HepG2 (cell line): ENCODE results near the gene FBXO24. TPM values are rescaled to one million over a fixed set of nuclear protein-coding genes. Genes with fewer than 3 reads are reported as not detected.
A peak's percentile ranks its signal among the peaks of the same experiment; 100 is the strongest.

Source experiments
- ADNP ChIP-seq: sonication (generic); formaldehyde crosslinking; IDR thresholded peaks from 2 replicates; pipeline ENCODE4 v1.4.0; 2020; ENCODE audit warnings: missing genetic modification reagents
- ATF6 ChIP-seq: sonication (generic); formaldehyde crosslinking; conservative IDR thresholded peaks from 2 replicates; pipeline ENCODE4 v1.4.0; 2020; ENCODE audit warnings: missing genetic modification reagents
- E2F1 ChIP-seq: sonication (generic); formaldehyde crosslinking; IDR thresholded peaks from 2 replicates; pipeline ENCODE4 v1.5.0; 2020; ENCODE audit warnings: missing genetic modification reagents
- GMEB2 ChIP-seq: IDR thresholded peaks from 2 replicates; pipeline ENCODE4 v1.6.1; 2016; ENCODE audit warnings: missing biosample characterization, missing genetic modification reagents, low read depth
- GTF3A ChIP-seq: sonication (generic); formaldehyde crosslinking; conservative IDR thresholded peaks from 2 replicates; pipeline ENCODE4 v1.4.0; 2020; ENCODE audit warnings: mild to moderate bottlenecking, missing genetic modification reagents
- HOXA9 ChIP-seq: sonication (generic); formaldehyde crosslinking; IDR thresholded peaks from 2 replicates; pipeline ENCODE4 v1.8.1; 2022; ENCODE audit warnings: missing genetic modification reagents, mild to moderate bottlenecking, moderate library complexity, borderline replicate concordance
- IRF1 ChIP-seq: sonication (generic); formaldehyde crosslinking; IDR thresholded peaks from 2 replicates; pipeline ENCODE4 v1.4.0; 2020; ENCODE audit warnings: low read depth, mild to moderate bottlenecking, missing genetic modification reagents
- IRF9 ChIP-seq: sonication (generic); formaldehyde crosslinking; IDR thresholded peaks from 2 replicates; pipeline ENCODE4 v1.8.0; 2022; ENCODE audit warnings: missing genetic modification reagents, mild to moderate bottlenecking, borderline replicate concordance
- RAD51 ChIP-seq: fragments of 450-650 bp; IDR thresholded peaks from 2 replicates; pipeline ENCODE4 v1.6.1; 2016; ENCODE audit warnings: borderline replicate concordance
- TEAD2 ChIP-seq: sonication (generic); formaldehyde crosslinking; IDR thresholded peaks from 2 replicates; pipeline ENCODE4 v1.9.0; 2021; ENCODE audit warnings: missing genetic modification reagents
- THAP7 ChIP-seq: sonication (generic); formaldehyde crosslinking; IDR thresholded peaks from 2 replicates; pipeline ENCODE4 v1.8.1; 2023; ENCODE audit warnings: mild to moderate bottlenecking, missing genetic modification reagents
- ZBTB38 ChIP-seq: sonication (generic); formaldehyde crosslinking; IDR thresholded peaks from 2 replicates; pipeline ENCODE4 v1.5.1; 2020; ENCODE audit warnings: mild to moderate bottlenecking, missing genetic modification reagents
- ZNF629 ChIP-seq: sonication (generic); formaldehyde crosslinking; conservative IDR thresholded peaks from 2 replicates; pipeline ENCODE4 v1.5.0; 2020; ENCODE audit warnings: missing genetic modification reagents
- ZNF710 ChIP-seq: sonication (generic); formaldehyde crosslinking; IDR thresholded peaks from 2 replicates; pipeline ENCODE4 v1.5.0; 2020; ENCODE audit warnings: mild to moderate bottlenecking, missing genetic modification reagents, borderline replicate concordance
- ZNF766 ChIP-seq: sonication (generic); formaldehyde crosslinking; IDR thresholded peaks from 2 replicates; pipeline ENCODE4 v1.5.0; 2020; ENCODE audit warnings: missing genetic modification reagents, borderline replicate concordance
- ZNF776 ChIP-seq: sonication (generic); formaldehyde crosslinking; IDR thresholded peaks from 2 replicates; pipeline ENCODE4 v1.4.0; 2020; ENCODE audit warnings: mild to moderate bottlenecking, missing genetic modification reagents
- ZZZ3 ChIP-seq: sonication (generic); formaldehyde crosslinking; IDR thresholded peaks from 2 replicates; pipeline ENCODE4 v1.4.0; 2020; ENCODE audit warnings: missing genetic modification reagents, mild to moderate bottlenecking, borderline replicate concordance
- polyA plus RNA-seq, 8 experiments: library from polyadenylated mRNA; depleted of rRNA in 3 of 8; stranded (reverse) in 7 of 8; unstranded in 1 of 8; fragments of >200 nt; fragmentation: Illumina TruSeq in 4 of 8; extraction: Trizol in 4 of 8; gene quantifications; 2 replicates each; pipeline versions ENCODE4 v1.2.1 to v1.2.3, GENCODE V29; 2011 to 2016; ENCODE audit warnings: low read depth in 4 of 8, missing spikeins in 1 of 8, mixed read lengths in 1 of 8; ENCODE audit not compliant: insufficient read depth in 1 of 8
- total RNA-seq, 5 experiments: library from RNA; depleted of rRNA; stranded (reverse); fragments of >200 nt; fragmentation: Illumina TruSeq; extraction: Trizol; gene quantifications; 2 replicates each; pipeline ENCODE4 v1.2.3, GENCODE V29; 2016; ENCODE audit warnings: low read depth in 1 of 5

The FBXO24 gene
- total and polyA plus RNA-seq, 2 of the 13 experiments (the other 11 are each of a cell fraction or from before 2014, with no cell fraction given) = 0.20 to 0.55 TPM

GRCh38 chr7:100568176-100568895 is 17.8 kb upstream of the FBXO24 start (continued):
- peak; percentile 27; the same call in 1 of the 2 replicates for TF ChIP-seq ZNF710 (CRISPR knock-in tag)
- no peak for TF ChIP-seq TEAD2
- no peak; the same call in 1 of the 2 replicates for TF ChIP-seq ATF6 (CRISPR knock-in tag)
- TF ChIP-seq IRF1 (CRISPR knock-in tag) = no peak
- peak; percentile 59; the same call in 1 of the 2 replicates for TF ChIP-seq ZNF766 (CRISPR knock-in tag)
- TF ChIP-seq ADNP (CRISPR knock-in tag) = no peak
- TF ChIP-seq ZNF629 = peak; percentile 46
- TF ChIP-seq ZNF776 = peak; percentile 81
- TF ChIP-seq E2F1 = no peak
- TF ChIP-seq ZZZ3 (CRISPR knock-in tag) = no peak
- TF ChIP-seq ZBTB38 (CRISPR knock-in tag) = peak; percentile 12; the same call in 1 of the 2 replicates
- peak; percentile 62 for TF ChIP-seq RAD51
- TF ChIP-seq GMEB2 (CRISPR knock-in tag) = no peak
- TF ChIP-seq HOXA9 = 0 out of 2 replicates have a peak, but pooled peaks have one; percentile 49
- TF ChIP-seq THAP7 (CRISPR knock-in tag) = peak; percentile 73; the same call in 1 of the 2 replicates
- TF ChIP-seq GTF3A (CRISPR knock-in tag) = peak; percentile 87
- TF ChIP-seq IRF9 (CRISPR knock-in tag) = no peak; the same call in 1 of the 2 replicates
